GM20000 (cell line): ENCODE measurements around the gene ELMO1.

Experiments
- DNase-seq: peaks from one replicate; pipeline ENCODE4 v3.0.0; 2012; ENCODE audit warnings: low spot score
- CTCF ChIP-seq: IDR thresholded peaks from 2 replicates; pipeline ENCODE4 v1.5.1; 2012; ENCODE audit warnings: mild to moderate bottlenecking, control low read depth; ENCODE audit errors: extremely low read depth, missing control alignments

Gene ELMO1

GRCh38 chr7:36969376-36969775 is 479.3 kb downstream of the ELMO1 start:
- TF ChIP-seq CTCF: no peak
- DNase-seq: no peak

GRCh38 chr7:36967387-36967786 is 481.3 kb downstream of the ELMO1 start:
- peak; percentile 70 for TF ChIP-seq CTCF
- DNase-seq: peak; percentile 40

- TF ChIP-seq CTCF: no peak
- no peak for DNase-seq
Measured at GRCh38 chr7:36966636-36967035, 482.0 kb downstream of the ELMO1 start.

GRCh38 chr7:36966039-36966438 is 482.6 kb downstream of the ELMO1 start:
- TF ChIP-seq CTCF: no peak
- no peak for DNase-seq

- DNase-seq: no peak
- no peak for TF ChIP-seq CTCF
Measured at GRCh38 chr7:36965625-36966024, 483.0 kb downstream of the ELMO1 start.

GRCh38 chr7:36964297-36964696 is 484.4 kb downstream of the ELMO1 start:
- no peak for DNase-seq
- no peak for TF ChIP-seq CTCF

- DNase-seq: no peak
- no peak for TF ChIP-seq CTCF
Measured at GRCh38 chr7:36962367-36962766, 486.3 kb downstream of the ELMO1 start.
